Measurements from ENCODE around the gene WNT3.

GRCh38 chr17:46720408-46720807, 98.1 kb downstream of the WNT3 start:
- no peak for TF ChIP-seq CTCF (conservative IDR thresholded peaks at IDR 0.05 in 1 of 2, IDR thresholded peaks at IDR 0.05 in 1 of 2; ENCODE audit: extremely low read depth in 1 of 2, insufficient read depth in 1 of 2, low read depth in 1 of 2, low read length in 2 of 2)
- TF ChIP-seq EZH2 (IDR thresholded peaks at IDR 0.05; ENCODE audit: borderline replicate concordance, low read length): no peak

Data from mammary epithelial cell (primary cell).